Measurements from ENCODE around the gene CSN3. TPM values are rescaled to one million over a fixed set of nuclear protein-coding genes. Genes with fewer than 3 reads are reported as not detected.

The CSN3 gene
- total and polyA plus RNA-seq, 12 donors = not detected

DNA sequence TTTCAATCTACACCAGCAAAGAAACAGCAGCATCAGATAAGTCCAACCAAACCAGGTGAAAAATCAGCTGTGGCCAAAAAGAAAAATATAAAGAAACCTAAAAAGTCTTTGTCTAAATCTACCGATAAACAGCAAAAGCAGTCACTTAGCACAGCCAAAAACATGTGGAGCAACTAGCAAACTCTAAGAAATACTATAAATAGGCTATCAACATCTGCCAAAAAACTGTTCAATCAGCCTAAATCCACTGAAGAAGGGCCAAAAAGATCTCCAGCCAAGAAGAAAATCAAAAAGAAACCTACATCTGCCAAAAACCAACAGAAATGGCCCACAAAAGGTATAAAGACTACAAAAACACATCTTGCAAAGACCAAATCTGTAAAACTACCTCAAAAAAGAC, 55.7 kb downstream of the CSN3 start:
- no peak overlapping the region for H3K4me3 ChIP-seq
- no peak overlapping the region for H3K27ac ChIP-seq
- no peaks in the 10 kb centered on the region for H3K27me3 ChIP-seq
- WGBS, 4 donors = 23 to 45% (median 42%) methylated on average over 1 of the region's 1 CpG
- intact Hi-C loops (cut with DNase I) = no loop called here
- H3K9me3 ChIP-seq (replicated peaks in 1 of 3) = no peaks in the 10 kb centered on the region
- no peaks in the 10 kb centered on the region for H3K36me3 ChIP-seq (replicated peaks in 1 of 2)
- no peaks in the 10 kb centered on the region for H3K4me1 ChIP-seq (replicated peaks in 1 of 2)
- TF ChIP-seq CTCF (IDR thresholded peaks at IDR 0.05) = no peak
- TF ChIP-seq POLR2A (IDR thresholded peaks at IDR 0.05) = no peak
- no peak for DNase-seq

- no peak overlapping the region for H3K27ac ChIP-seq
- 75 to 83% (median 79%) methylated on average over 2 of the region's 2 CpGs; no CpG with 5 or more reads in 1 of the 4 donors for WGBS, 4 donors
Observed at GRCh38 chr4:70299643-70300042, 57.2 kb downstream of the CSN3 start.

GRCh38 chr4:70300215-70300614, 57.8 kb downstream of the CSN3 start:
- Histone ChIP-seq H3K4me1 (replicated peaks in 1 of 2) (no peaks in the 10 kb centered on the region), H3K4me3 (no peak overlapping the region), H3K27ac (no peak overlapping the region), H3K27me3 (no peaks in the 10 kb centered on the region), H3K36me3 (replicated peaks in 1 of 2) (no peaks in the 10 kb centered on the region), H3K9me3 (replicated peaks in 1 of 3) (no peaks in the 10 kb centered on the region)
- DNase-seq = no peak
- WGBS, 4 donors = 81 to 88% (median 84%) methylated on average over 4 of the region's 4 CpGs
- intact Hi-C loops (cut with DNase I) = no loop called here
- no peak for TF ChIP-seq POLR2A (IDR thresholded peaks at IDR 0.05)
- TF ChIP-seq CTCF (IDR thresholded peaks at IDR 0.05) = no peak

More at GRCh38 chr4:70299643-70300042, 57.2 kb downstream of the CSN3 start:
- no peak for DNase-seq
- TF ChIP-seq POLR2A (IDR thresholded peaks at IDR 0.05) (no peak), CTCF (IDR thresholded peaks at IDR 0.05) (no peak)
- Histone ChIP-seq H3K4me1 (replicated peaks in 1 of 2) (no peaks in the 10 kb centered on the region), H3K27me3 (no peaks in the 10 kb centered on the region), H3K4me3 (no peak overlapping the region), H3K9me3 (replicated peaks in 1 of 3) (no peaks in the 10 kb centered on the region), H3K36me3 (replicated peaks in 1 of 2) (no peaks in the 10 kb centered on the region)
- intact Hi-C loops (cut with DNase I) = no loop called here

Other genes with a start within 250 kb of the CSN3 start
- gene STATH, start 246.6 kb upstream of the CSN3 start, total RNA-seq = not detected
- not detected for gene STATH, start 246.6 kb upstream of the CSN3 start, polyA plus RNA-seq
- not detected for gene HTN3, start 214.1 kb upstream of the CSN3 start, total RNA-seq
- gene HTN3, start 214.1 kb upstream of the CSN3 start, polyA plus RNA-seq = under 1 TPM in 1 of 3 donors, not detected in 2; 0.57 TPM
- gene HTN1, start 192.2 kb upstream of the CSN3 start, total RNA-seq = not detected
- gene HTN1, start 192.2 kb upstream of the CSN3 start, polyA plus RNA-seq = not detected
- not detected for gene PRR27, start 88.4 kb upstream of the CSN3 start, total RNA-seq
- not detected for gene PRR27, start 88.4 kb upstream of the CSN3 start, polyA plus RNA-seq
- gene ODAM, start 46.9 kb upstream of the CSN3 start, total RNA-seq = 1 to 10 TPM in 1 of 9 donors, under 1 TPM in 4, not detected in 4; 0.17 to 1.9 (median 0.42) TPM
- gene ODAM, start 46.9 kb upstream of the CSN3 start, polyA plus RNA-seq = 1 to 10 TPM in 1 of 3 donors, under 1 TPM in 2; 0.48 to 2.9 (median 0.48) TPM
- gene FDCSP, start 16.5 kb upstream of the CSN3 start, total RNA-seq = not detected
- under 1 TPM in 1 of 3 donors, not detected in 2; 0.47 TPM for gene FDCSP, start 16.5 kb upstream of the CSN3 start, polyA plus RNA-seq
- gene CABS1, start 92.4 kb downstream of the CSN3 start, total RNA-seq = not detected
- gene CABS1, start 92.4 kb downstream of the CSN3 start, polyA plus RNA-seq = not detected
- not detected for gene SMR3A, start 118.2 kb downstream of the CSN3 start, total RNA-seq
- not detected for gene SMR3A, start 118.2 kb downstream of the CSN3 start, polyA plus RNA-seq
- 1 to 10 TPM in 1 of 9 donors, under 1 TPM in 1, not detected in 7; 0.47 to 1.5 TPM for gene SMR3B, start 140.5 kb downstream of the CSN3 start, total RNA-seq
- gene SMR3B, start 140.5 kb downstream of the CSN3 start, polyA plus RNA-seq = 1 to 10 TPM in 1 of 3 donors, not detected in 2; 8.9 TPM
- not detected for gene OPRPN, start 155.3 kb downstream of the CSN3 start, total RNA-seq
- gene OPRPN, start 155.3 kb downstream of the CSN3 start, polyA plus RNA-seq = not detected
- not detected for gene MUC7, start 229.6 kb downstream of the CSN3 start, total RNA-seq
- gene MUC7, start 229.6 kb downstream of the CSN3 start, polyA plus RNA-seq = not detected

Measured in adrenal gland (tissue), 12 donors.